Cortex of kidney (tissue), 1 donor: ENCODE results near the gene KRTAP4-2.
"Not testable (repeated sequence)": the region's sequence is repeated elsewhere in the genome, so short reads cannot be mapped to it uniquely, and the experiment has no call there.

Source experiments
- DNase-seq: peaks from one replicate; lab custom pipeline; 2025; lab: John Stamatoyannopoulos, UW

Gene KRTAP4-2

GRCh38 chr17:41177727-41178271 is at the start of gene KRTAP4-2:
Gene KRTAP4-2, minus strand, starts transcription at chr17:41178221. Its CDS starts 57 bp downstream, at chr17:41178164.
- DNase-seq = no peak

GRCh38 chr17:41226598-41227095 is 48.6 kb upstream of the KRTAP4-2 start, which contains the start of gene KRTAP9-2:
Gene KRTAP9-2, plus strand, starts transcription at chr17:41226648. Its CDS starts 7 bp downstream, at chr17:41226655.
- DNase-seq = not testable (repeated sequence)

GRCh38 chr17:41226051-41226450 is 48.0 kb upstream of the KRTAP4-2 start:
- no peak for DNase-seq

GRCh38 chr17:41223821-41224220 is 45.8 kb upstream of the KRTAP4-2 start:
- DNase-seq = no peak

DNA sequence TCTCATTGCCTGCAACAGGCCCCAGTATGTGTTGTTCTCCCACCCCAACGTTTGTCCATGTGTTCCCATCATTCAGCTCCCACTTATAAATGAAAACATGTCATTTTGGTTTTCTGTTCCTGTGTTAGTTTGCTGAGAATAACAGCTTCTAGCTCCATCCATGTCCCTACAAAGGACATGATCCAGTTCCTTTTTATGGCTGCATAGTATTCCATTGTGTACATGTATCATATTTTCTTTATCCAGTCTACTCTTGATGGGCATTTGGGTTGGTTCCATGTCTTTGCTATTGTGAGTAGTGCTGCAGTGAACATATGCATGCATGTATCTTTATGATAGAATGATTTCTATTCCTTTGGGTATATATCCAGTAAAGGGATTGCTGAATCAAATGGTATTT is 37.7 kb upstream of the KRTAP4-2 start:
- no peak for DNase-seq

- DNase-seq = no peak
These were observed 34.6 kb upstream of the KRTAP4-2 start for GRCh38 chr17:41212524-41213169.

DNA sequence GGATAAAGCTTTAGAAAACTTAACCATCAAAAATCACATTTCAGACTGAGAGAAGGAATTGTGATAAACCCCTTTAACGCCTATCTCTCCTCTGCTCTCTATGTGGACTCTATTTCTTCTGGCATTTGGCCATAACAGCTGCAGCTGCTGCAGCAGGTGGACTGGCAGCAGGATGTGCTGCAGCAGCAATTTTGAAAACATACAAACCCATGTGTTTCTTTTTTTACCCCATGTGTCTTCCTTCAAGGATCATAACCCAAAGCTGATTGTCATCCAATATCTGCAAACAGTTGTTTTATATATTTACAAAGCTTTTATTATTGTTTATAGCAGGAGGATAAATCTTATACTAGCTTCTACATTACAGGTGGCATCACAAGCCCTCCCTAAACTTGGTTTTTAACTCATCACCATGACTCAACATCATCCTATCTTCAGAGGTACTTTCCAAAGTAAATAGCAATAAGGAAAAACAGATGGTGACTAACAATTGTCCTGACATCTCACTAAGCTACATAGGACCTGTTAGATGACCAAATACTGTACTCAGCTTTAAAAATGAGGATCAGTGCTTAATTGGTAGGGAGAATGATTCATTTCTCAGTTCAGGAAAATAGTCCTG is 33.9 kb upstream of the KRTAP4-2 start:
- no peak for DNase-seq

GRCh38 chr17:41199421-41200078 is 21.5 kb upstream of the KRTAP4-2 start:
- DNase-seq = no peak

DNA sequence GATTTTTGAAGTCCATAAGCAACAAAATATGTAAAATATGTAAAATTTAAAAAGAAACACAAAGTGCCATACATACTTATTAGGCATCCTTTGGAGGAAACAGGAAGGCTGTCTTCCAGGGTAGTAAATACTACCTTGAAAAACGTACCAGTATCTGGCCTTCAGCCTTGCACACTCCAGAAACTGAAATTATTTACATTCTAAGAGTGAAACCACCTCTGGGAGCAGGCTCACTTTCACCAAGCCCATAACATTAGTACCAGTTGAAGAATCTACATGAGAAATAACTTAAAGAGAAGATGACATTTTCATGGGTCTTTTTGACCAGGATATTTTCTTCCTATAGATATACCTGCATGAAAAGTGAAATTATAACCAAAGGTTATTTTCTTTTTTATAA is 18.0 kb upstream of the KRTAP4-2 start:
- DNase-seq = no peak

- DNase-seq = no peak
These were observed 12.3 kb upstream of the KRTAP4-2 start for GRCh38 chr17:41190328-41190727.

DNA sequence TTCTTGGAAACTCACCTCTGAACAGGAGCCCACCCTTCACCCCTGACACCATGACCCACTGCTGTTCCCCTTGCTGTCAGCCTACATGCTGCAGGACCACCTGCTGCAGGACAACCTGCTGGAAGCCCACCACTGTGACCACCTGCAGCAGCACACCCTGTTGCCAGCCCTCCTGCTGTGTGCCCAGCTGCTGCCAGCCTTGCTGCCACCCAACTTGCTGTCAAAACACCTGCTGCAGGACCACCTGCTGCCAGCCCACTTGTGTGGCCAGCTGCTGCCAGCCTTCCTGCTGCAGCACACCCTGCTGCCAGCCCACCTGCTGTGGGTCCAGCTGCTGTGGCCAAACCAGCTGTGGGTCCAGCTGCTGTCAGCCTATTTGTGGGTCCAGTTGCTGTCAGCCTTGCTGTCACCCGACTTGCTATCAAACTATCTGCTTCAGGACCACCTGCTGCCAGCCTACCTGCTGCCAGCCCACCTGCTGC is 11.9 kb upstream of the KRTAP4-2 start, which contains the start of gene KRTAP9-1:
Gene KRTAP9-1, plus strand, starts transcription at position 51 of the 482 bp plus-strand sequence. Its CDS starts 0 bp downstream, at position 51.
- DNase-seq = not testable (repeated sequence)

DNA sequence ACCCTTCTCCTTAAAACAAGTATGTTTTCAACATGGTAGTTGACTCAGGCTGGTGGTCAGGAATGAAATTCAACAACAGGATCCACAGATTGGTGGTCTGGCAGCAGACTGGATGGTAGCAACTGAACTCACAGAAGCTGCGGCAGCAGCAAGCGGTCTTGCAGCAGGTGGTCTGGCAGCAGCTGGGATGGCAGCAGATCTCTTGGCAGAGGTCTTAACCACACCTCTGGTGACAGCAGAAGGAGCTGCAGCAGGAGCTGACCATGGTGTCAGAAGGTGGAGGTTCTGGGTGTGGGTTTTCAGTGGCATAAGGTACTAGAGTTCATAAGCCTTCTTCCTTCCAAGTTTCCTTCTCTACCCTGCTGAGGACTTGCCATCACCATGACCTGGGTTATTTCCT is 8.9 kb upstream of the KRTAP4-2 start:
- no peak for DNase-seq

GRCh38 chr17:41185001-41185400 is 7.0 kb upstream of the KRTAP4-2 start:
- no peak for DNase-seq

DNA sequence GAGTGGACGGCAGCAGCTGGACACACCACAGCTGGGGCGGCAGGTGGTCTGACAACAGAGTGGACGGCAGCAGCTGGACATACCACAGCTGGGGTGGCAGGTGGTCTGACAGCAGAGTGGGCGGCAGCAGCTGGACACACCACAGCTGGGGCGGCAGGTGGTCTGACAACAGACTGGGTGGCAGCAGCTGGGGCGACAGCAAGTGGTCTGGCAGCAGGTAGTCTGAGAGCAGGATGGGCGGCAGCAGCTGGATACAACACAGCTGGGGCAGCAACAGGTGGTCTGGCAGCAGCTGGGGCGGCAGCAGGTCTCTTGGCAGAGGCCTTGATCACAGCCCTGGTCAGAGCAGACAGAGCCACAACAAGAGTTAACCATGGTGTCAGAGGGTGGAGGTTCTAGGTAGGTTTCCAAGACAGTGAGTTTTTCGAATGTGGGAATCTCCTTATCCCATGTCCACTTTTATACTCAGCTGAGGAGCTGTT is 6.5 kb upstream of the KRTAP4-2 start, which contains the start of gene KRTAP4-1:
Gene KRTAP4-1, minus strand, starts transcription at position 432 of the 482 bp plus-strand sequence. Its CDS starts 57 bp downstream, at position 375.
- no peak for DNase-seq

GRCh38 chr17:41178843-41179616 is 1.0 kb upstream of the KRTAP4-2 start:
- no peak for DNase-seq

- no peak for DNase-seq
These were observed 320 bp upstream of the KRTAP4-2 start for GRCh38 chr17:41178341-41178740.

- DNase-seq = no peak
These were observed 1.2 kb downstream of the KRTAP4-2 start for GRCh38 chr17:41176744-41177387.

GRCh38 chr17:41171886-41172285 is 6.1 kb downstream of the KRTAP4-2 start:
- no peak for DNase-seq

DNA sequence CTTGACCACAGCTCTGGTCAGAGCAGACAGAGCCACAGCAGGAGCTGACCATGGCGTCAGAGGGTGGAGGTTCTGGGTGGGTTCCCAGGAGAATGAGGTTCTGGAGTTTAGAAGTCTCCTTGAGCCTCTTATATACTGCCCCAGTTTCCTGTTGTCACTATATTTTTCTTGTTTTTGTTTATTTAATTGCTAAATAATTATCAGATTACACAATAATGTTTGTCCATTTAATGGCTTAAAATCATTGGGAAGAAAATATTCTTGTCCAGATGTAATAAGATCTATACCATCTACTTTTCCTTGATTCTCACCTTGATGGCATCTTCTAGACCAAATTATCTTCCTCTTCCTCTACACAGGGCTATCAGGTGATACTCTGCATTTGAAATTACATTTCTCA is 9.9 kb downstream of the KRTAP4-2 start, which contains the start of gene KRTAP4-3:
Gene KRTAP4-3, minus strand, starts transcription at position 101 of the 400 bp plus-strand sequence. Its CDS starts 49 bp downstream, at position 52.
- no peak for DNase-seq

- no peak for DNase-seq
These were observed 10.5 kb downstream of the KRTAP4-2 start for GRCh38 chr17:41167561-41167960.

- DNase-seq = no peak
These were observed 14.2 kb downstream of the KRTAP4-2 start for GRCh38 chr17:41163828-41164227.
